A549 (cell line): ENCODE measurements around the gene ACTG1. TPM values are rescaled to one million over a fixed set of nuclear protein-coding genes. Genes with fewer than 3 reads are reported as not detected.
A peak's percentile ranks its signal among the peaks of the same experiment; 100 is the strongest.

ENCODE experiments used
- ATAC-seq, 2 experiments: fragments of 200-7000 bp in 1 of 2; fragments of >200 bp in 1 of 2; cut with Nextera tagmentation in 1 of 2; cut with Tn5 transposase in 1 of 2; 3 replicates each; pipeline versions ENCODE4 v1.8.0 to v1.9.1; 2018 to 2020; ENCODE audit warnings: mild to moderate bottlenecking in 1 of 2, moderate library complexity in 1 of 2
- CTCF ChIA-PET: fragments of 300-600 bp; sonication (Branson Sonifier 250); formaldehyde crosslinking; extraction: SDS; loops from one replicate; lab custom pipeline; 2021; ENCODE audit warnings: antibody characterized with exemption, inconsistent platforms; lab: Yijun Ruan, JAX
- POLR2A ChIA-PET: fragments of 350-600 bp; formaldehyde crosslinking; extraction: SDS; loops from one replicate; lab custom pipeline; 2021; ENCODE audit warnings: antibody characterized with exemption, inconsistent platforms; lab: Yijun Ruan, JAX
- DNase-seq, 2 experiments: peaks; one replicate each; pipeline versions ENCODE4 v3.0.0 to v3.0.0-alpha.2; 2011 to 2016; ENCODE audit warnings: low read depth in 1 of 2, low spot score in 1 of 2
- FAIRE-seq: peaks from 2 replicates; lab custom pipeline; 2011; peaks lifted over from hg19 to GRCh38; lab: Jason Lieb, UNC
- H3K27ac ChIP-seq, 2 experiments: fragments of >200 bp; sonication (Bioruptor Twin); formaldehyde crosslinking; 3 replicates each; pipeline ENCODE4 v1.5.1; 2016 to 2017
- H3K4me1 ChIP-seq: fragments of >200 bp; sonication (Bioruptor Twin); formaldehyde crosslinking; 3 replicates; pipeline ENCODE4 v1.6.1; 2016
- H3K4me2 ChIP-seq: fragments of >200 bp; sonication (Bioruptor Twin); formaldehyde crosslinking; 3 replicates; pipeline ENCODE4 v1.6.1; 2016
- H3K4me3 ChIP-seq: fragments of >200 bp; sonication (Bioruptor Twin); formaldehyde crosslinking; 3 replicates; pipeline ENCODE4 v1.5.1; 2016
- H3K9me3 ChIP-seq: fragments of >200 bp; sonication (Bioruptor Twin); formaldehyde crosslinking; 3 replicates; pipeline ENCODE4 v1.6.1; 2016
- BHLHE40 ChIP-seq: IDR thresholded peaks from 2 replicates; pipeline ENCODE4 v1.6.1; 2012; ENCODE audit warnings: low read depth, low read length, inconsistent platforms
- CBX2 ChIP-seq: fragments of 200-600 bp; sonication (generic); IDR thresholded peaks from 2 replicates; pipeline ENCODE4 v1.6.1; 2016; ENCODE audit warnings: low read depth, mild to moderate bottlenecking, borderline replicate concordance
- CHD2 ChIP-seq: fragments of 150-350 bp; IDR thresholded peaks from 2 replicates; pipeline ENCODE4 v1.6.1; 2014; ENCODE audit warnings: low read length; ENCODE audit not compliant: partially characterized antibody
- E2F6 ChIP-seq: IDR thresholded peaks from 2 replicates; pipeline ENCODE4 v1.6.1; 2012; ENCODE audit warnings: low read depth, borderline replicate concordance
- ELK1 ChIP-seq: fragments of 150-350 bp; IDR thresholded peaks from 2 replicates; pipeline ENCODE4 v1.6.1; 2014; ENCODE audit warnings: low read depth, mild to moderate bottlenecking, low read length
- ESRRA ChIP-seq: fragments of 150-350 bp; IDR thresholded peaks from 2 replicates; pipeline ENCODE4 v1.6.1; 2014; ENCODE audit warnings: mild to moderate bottlenecking, low read length, borderline replicate concordance
- FOSB ChIP-seq: fragments of 250-450 bp; sonication (Bioruptor Pico); IDR thresholded peaks from 2 replicates; pipeline ENCODE4 v1.5.0; 2020; ENCODE audit warnings: mild to moderate bottlenecking, moderate library complexity
- FOSL2 ChIP-seq, 2 experiments: fragments of 450-650 bp in 1 of 2; fragments of >200 bp in 1 of 2; sonication (Bioruptor Twin) in 1 of 2; formaldehyde crosslinking; IDR thresholded peaks; 2 replicates each; pipeline versions ENCODE4 v1.5.0 to v1.6.1; 2016 to 2020; ENCODE audit warnings: mild to moderate bottlenecking in 1 of 2, moderate library complexity in 1 of 2
- GATA3 ChIP-seq: IDR thresholded peaks from 2 replicates; pipeline ENCODE4 v1.6.1; 2012; ENCODE audit warnings: borderline replicate concordance
- HDAC2 ChIP-seq: fragments of 200-600 bp; sonication (generic); IDR thresholded peaks from 2 replicates; pipeline ENCODE4 v1.6.1; 2016
- HES2 ChIP-seq: fragments of >200 bp; sonication (Bioruptor Twin); formaldehyde crosslinking; IDR thresholded peaks from 2 replicates; pipeline ENCODE4 v1.6.1; 2016
- HOXA7 ChIP-seq: fragments of 250-450 bp; sonication (Bioruptor Pico); IDR thresholded peaks from 2 replicates; pipeline ENCODE4 v1.5.0; 2020; ENCODE audit warnings: mild to moderate bottlenecking, moderate library complexity
- HOXB13 ChIP-seq: fragments of 250-450 bp; sonication (Bioruptor Pico); IDR thresholded peaks from 2 replicates; pipeline ENCODE4 v1.5.0; 2020; ENCODE audit warnings: low read depth, mild to moderate bottlenecking, moderate library complexity
- JUN ChIP-seq, 2 experiments: fragments of >200 bp; sonication (Bioruptor Twin); formaldehyde crosslinking; IDR thresholded peaks; 2 replicates in 1 of 2; 3 replicates in 1 of 2; pipeline ENCODE4 v1.6.1; 2016 to 2017
- KDM5A ChIP-seq: fragments of 200-600 bp; sonication (generic); IDR thresholded peaks from 2 replicates; pipeline ENCODE4 v1.6.1; 2016; ENCODE audit warnings: antibody characterized with exemption, mild to moderate bottlenecking
- MAZ ChIP-seq: fragments of 150-350 bp; IDR thresholded peaks from 2 replicates; pipeline ENCODE4 v1.6.1; 2014; ENCODE audit warnings: antibody characterized with exemption, low read depth, low read length, borderline replicate concordance
- MYC ChIP-seq: IDR thresholded peaks from 2 replicates; pipeline ENCODE4 v1.6.1; 2012; ENCODE audit warnings: mild to moderate bottlenecking, inconsistent platforms, low read length, improper control_type of control experiment, borderline replicate concordance
- NR3C1 ChIP-seq: fragments of >200 bp; sonication (Bioruptor Twin); formaldehyde crosslinking; IDR thresholded peaks from 3 replicates; pipeline ENCODE4 v1.6.1; 2017
- PHF8 ChIP-seq: fragments of 200-600 bp; sonication (generic); IDR thresholded peaks from 2 replicates; pipeline ENCODE4 v1.6.1; 2016; ENCODE audit warnings: low read depth, mild to moderate bottlenecking, antibody characterized with exemption, moderate library complexity, borderline replicate concordance
- POLR2A ChIP-seq: IDR thresholded peaks from 2 replicates; pipeline ENCODE4 v1.6.1; 2012; ENCODE audit warnings: mild to moderate bottlenecking, low read length
- POLR2AphosphoS2 ChIP-seq: conservative IDR thresholded peaks from 2 replicates; pipeline ENCODE4 v1.6.1; 2012; ENCODE audit warnings: low read length, improper control_type of control experiment, inconsistent platforms
- RAD21 ChIP-seq, 2 experiments: fragments of >200 bp in 1 of 2; sonication (Bioruptor Twin) in 1 of 2; formaldehyde crosslinking in 1 of 2; IDR thresholded peaks in 1 of 2; conservative IDR thresholded peaks in 1 of 2; 2 replicates in 1 of 2; 3 replicates in 1 of 2; pipeline ENCODE4 v1.6.1; 2012 to 2018; ENCODE audit warnings: inconsistent platforms in 1 of 2
- RARB ChIP-seq: fragments of 250-450 bp; sonication (Bioruptor Pico); IDR thresholded peaks from 2 replicates; pipeline ENCODE4 v1.8.0; 2021; ENCODE audit warnings: mild to moderate bottlenecking, moderate library complexity
- RFX5 ChIP-seq: fragments of 450-650 bp; IDR thresholded peaks from 2 replicates; pipeline ENCODE4 v1.7.1; 2014; ENCODE audit warnings: antibody characterized with exemption, mild to moderate bottlenecking, moderate library complexity
- RNF2 ChIP-seq: fragments of 200-600 bp; sonication (generic); IDR thresholded peaks from 2 replicates; pipeline ENCODE4 v1.6.1; 2016; ENCODE audit warnings: low read depth, mild to moderate bottlenecking, antibody characterized with exemption, moderate library complexity, borderline replicate concordance
- SMC3 ChIP-seq: fragments of >200 bp; sonication (Bioruptor Twin); formaldehyde crosslinking; IDR thresholded peaks from 3 replicates; pipeline ENCODE4 v1.6.1; 2018; ENCODE audit warnings: inconsistent platforms
- TFCP2L1 ChIP-seq: fragments of 250-450 bp; sonication (Bioruptor Pico); IDR thresholded peaks from 2 replicates; pipeline ENCODE4 v1.5.0; 2021; ENCODE audit warnings: mild to moderate bottlenecking
- TP53 ChIP-seq: fragments of 250-450 bp; sonication (Bioruptor Pico); IDR thresholded peaks from 2 replicates; pipeline ENCODE4 v1.5.0; 2021; ENCODE audit warnings: mild to moderate bottlenecking, moderate library complexity
- ZNF302 ChIP-seq: fragments of 250-450 bp; sonication (Bioruptor Pico); IDR thresholded peaks from 2 replicates; pipeline ENCODE4 v1.9.0; 2021; ENCODE audit warnings: inconsistent platforms, mild to moderate bottlenecking, moderate library complexity
- WGBS: methylation state at CpG from one replicate; pipeline ENCODE4 v1.1.6; 2017; ENCODE audit errors: missing lambda C conversion rate; 5-methylcytosine and 5-hydroxymethylcytosine counted together
- polyA plus RNA-seq, 4 experiments: library from polyadenylated mRNA; depleted of rRNA in 3 of 4; stranded (reverse); fragments of >200 nt; fragmentation: RNase III in 1 of 4; extraction: RNeasy Plus Mini Kit Qiagen cat#74134 plus additional on column Dnase treatment in 1 of 4; gene quantifications; 2 replicates in 3 of 4; 3 replicates in 1 of 4; pipeline ENCODE4 v1.2.3, GENCODE V29; 2011 to 2017
- TF ChIP-seq, protein P1 (sequence below): IDR thresholded peaks from 2 replicates; pipeline ENCODE4 v1.6.1; 2012
- TF ChIP-seq, protein P2 (sequence below): fragments of >200 bp; sonication (Bioruptor Twin); formaldehyde crosslinking; IDR thresholded peaks from 3 replicates; pipeline ENCODE4 v1.5.1; 2016

Gene ACTG1
- polyA plus RNA-seq, 2 of the 4 experiments (the other 2 are of a cell fraction): 2,042 to 7,263 TPM

DNA sequence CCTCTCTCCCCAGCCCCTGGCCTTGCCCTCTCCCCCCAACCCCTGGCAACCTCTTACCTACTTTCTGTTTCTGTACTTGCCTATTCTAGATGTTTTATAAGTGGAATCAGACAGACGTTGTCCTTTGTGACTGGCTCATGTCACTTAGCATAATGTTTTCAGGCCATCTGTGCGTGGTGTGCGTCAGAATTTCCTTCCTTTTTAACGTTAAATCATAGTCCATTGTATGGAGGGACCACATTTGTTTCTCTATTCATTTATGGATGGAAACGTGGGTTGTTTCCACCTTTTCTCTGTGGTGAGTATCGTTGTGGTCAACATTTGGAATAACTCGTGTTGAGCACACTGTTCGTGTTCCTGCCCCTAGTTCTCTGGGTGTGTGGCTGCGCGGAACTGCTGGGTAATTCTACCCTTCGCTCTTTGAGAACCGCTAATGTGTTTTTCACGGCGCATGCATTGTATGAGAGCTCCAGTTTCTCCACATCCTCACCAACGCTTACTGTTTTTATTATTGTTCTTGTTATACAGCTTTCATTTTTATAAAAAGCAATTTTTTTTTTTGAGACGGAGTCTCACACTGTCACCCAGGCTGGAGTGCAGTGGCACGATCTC, 26.3 kb downstream of the ACTG1 start (continued):
- no peak for TF ChIP-seq ZNF302 (CRISPR knock-in tag)
- no peak for TF ChIP-seq POLR2AphosphoS2
- no peak for TF ChIP-seq POLR2A
- no peak for TF ChIP-seq TFCP2L1 (CRISPR knock-in tag)
- TF ChIP-seq NR3C1: no peak
- TF ChIP-seq RARB (CRISPR knock-in tag): no peak
- TF ChIP-seq, protein P1, sequence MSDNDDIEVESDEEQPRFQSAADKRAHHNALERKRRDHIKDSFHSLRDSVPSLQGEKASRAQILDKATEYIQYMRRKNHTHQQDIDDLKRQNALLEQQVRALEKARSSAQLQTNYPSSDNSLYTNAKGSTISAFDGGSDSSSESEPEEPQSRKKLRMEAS: no peak

DNA sequence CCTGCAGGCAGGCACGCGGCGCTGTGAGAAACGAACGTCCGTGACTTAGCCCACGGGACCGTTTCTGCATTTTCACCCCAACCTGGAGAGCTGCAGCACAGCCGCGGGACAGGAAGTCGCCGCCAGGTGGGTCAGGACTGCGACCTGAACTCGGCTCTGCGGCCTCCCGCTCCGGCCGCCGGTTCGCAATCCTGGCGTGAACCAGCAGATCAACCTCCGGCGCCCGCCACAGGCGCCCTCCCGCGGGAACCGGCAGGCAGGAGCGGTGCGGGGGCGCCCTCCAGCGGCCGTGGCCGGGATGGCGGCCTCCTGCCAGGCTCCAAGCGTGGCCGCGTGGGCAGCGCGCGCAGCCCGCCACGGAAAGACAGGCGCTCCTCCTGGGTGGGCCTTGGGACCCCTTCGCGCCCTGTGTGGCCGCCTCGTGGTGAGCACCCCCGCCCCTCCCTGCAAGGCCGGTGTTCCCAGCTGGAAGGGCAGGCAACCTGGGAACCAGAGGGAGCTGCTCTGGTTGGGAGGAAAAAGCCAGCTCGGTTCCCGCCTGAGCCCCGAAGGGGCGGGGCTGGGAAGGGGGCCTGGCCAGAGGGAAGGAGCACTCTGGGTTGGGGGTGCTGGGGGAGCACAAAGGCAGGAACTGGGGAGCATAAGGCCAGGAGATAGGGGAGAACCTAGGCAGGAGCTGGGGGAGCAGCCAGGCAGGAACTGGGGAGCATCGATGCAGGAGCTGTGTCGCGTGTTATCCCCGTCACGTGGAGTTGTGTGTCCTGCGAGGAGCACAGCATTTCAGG, 28.2 kb downstream of the ACTG1 start:
- ChIA-PET POLR2A (interaction anchor here (0.5 to 1.3 kb wide), 10 partner anchors 28 to 238 kb away, joined by 3 to 10 read pairs (median 4); partner anchors contain the start of genes ACTG1, BAHCC1 and CCDC137), CTCF (interaction anchor here (0.6 to 8.6 kb wide), 83 partner anchors 9 to 439 kb away, joined by 3 to 184 read pairs (median 6); partner anchors contain the start of genes ACTG1 and BAHCC1)
- H3K4me1 ChIP-seq: peaks cover 39% of the 10 kb centered on the region
- no peaks in the 10 kb centered on the region for H3K9me3 ChIP-seq
- peak overlapping the region; percentile 95 for H3K4me2 ChIP-seq
- 24% methylated on average over 32 of the region's 60 CpGs for WGBS
- ATAC-seq (peak; percentile 51 to 69), FAIRE-seq (no peak), DNase-seq (peak; percentile 80 to 88)
- H3K4me3 ChIP-seq: peak overlapping the region; percentile 37
- TF ChIP-seq FOSL2 (IDR thresholded peaks at IDR 0.05): no peak
- TF ChIP-seq FOSL2 (CRISPR knock-in tag; IDR thresholded peaks at IDR 0.05): peak; percentile 29; the same call in 1 of the 2 replicates
- no peak for TF ChIP-seq CHD2
- peak; percentile 99 for TF ChIP-seq SMC3
- TF ChIP-seq TP53 (CRISPR knock-in tag): peak; percentile 55; the same call in 1 of the 2 replicates
- TF ChIP-seq GATA3: no peak
- TF ChIP-seq RAD21 (conservative IDR thresholded peaks at IDR 0.05 in 1 of 2, IDR thresholded peaks at IDR 0.05 in 1 of 2): peak; percentile 93 to 100
- no peak for TF ChIP-seq RFX5
- 0 out of 2 replicates have a peak, but pooled peaks have one; percentile 21 for TF ChIP-seq POLR2A
- TF ChIP-seq E2F6: peak; percentile 91
- TF ChIP-seq HDAC2: no peak
- no peak for TF ChIP-seq PHF8
- no peak for TF ChIP-seq NR3C1
- peak; percentile 67; the same call in 1 of the 2 replicates for TF ChIP-seq KDM5A
- peak in 1 of 2 experiments; percentile 75; a peak in 2 of 5 replicates for TF ChIP-seq JUN (IDR thresholded peaks at IDR 0.05)
- TF ChIP-seq POLR2AphosphoS2: no peak
- TF ChIP-seq MYC: peak; percentile 93
- no peak for TF ChIP-seq HES2
- TF ChIP-seq RNF2: no peak
- TF ChIP-seq FOSB (CRISPR knock-in tag): no peak
- no peak for TF ChIP-seq ELK1
- TF ChIP-seq CBX2: no peak
- TF ChIP-seq, protein P1: peak; percentile 97
- TF ChIP-seq HOXB13 (CRISPR knock-in tag): no peak
- TF ChIP-seq ESRRA: no peak
- peak; percentile 11; the same call in 1 of the 2 replicates for TF ChIP-seq MAZ
- 0 out of 2 replicates have a peak, but pooled peaks have one; percentile 28 for TF ChIP-seq BHLHE40
- TF ChIP-seq, protein P2, sequence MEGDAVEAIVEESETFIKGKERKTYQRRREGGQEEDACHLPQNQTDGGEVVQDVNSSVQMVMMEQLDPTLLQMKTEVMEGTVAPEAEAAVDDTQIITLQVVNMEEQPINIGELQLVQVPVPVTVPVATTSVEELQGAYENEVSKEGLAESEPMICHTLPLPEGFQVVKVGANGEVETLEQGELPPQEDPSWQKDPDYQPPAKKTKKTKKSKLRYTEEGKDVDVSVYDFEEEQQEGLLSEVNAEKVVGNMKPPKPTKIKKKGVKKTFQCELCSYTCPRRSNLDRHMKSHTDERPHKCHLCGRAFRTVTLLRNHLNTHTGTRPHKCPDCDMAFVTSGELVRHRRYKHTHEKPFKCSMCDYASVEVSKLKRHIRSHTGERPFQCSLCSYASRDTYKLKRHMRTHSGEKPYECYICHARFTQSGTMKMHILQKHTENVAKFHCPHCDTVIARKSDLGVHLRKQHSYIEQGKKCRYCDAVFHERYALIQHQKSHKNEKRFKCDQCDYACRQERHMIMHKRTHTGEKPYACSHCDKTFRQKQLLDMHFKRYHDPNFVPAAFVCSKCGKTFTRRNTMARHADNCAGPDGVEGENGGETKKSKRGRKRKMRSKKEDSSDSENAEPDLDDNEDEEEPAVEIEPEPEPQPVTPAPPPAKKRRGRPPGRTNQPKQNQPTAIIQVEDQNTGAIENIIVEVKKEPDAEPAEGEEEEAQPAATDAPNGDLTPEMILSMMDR: peak; percentile 100
- TF ChIP-seq HOXA7 (CRISPR knock-in tag): no peak
- H3K27ac ChIP-seq: peak overlapping the region; percentile 86 to 89
